GM04504 (cell line): ENCODE measurements around the gene PANK4.

Experiments
- DNase-seq: peaks from one replicate; pipeline ENCODE4 v3.0.0-alpha.2; 2012; ENCODE audit warnings: low read depth

Gene PANK4

GRCh38 chr1:2475571-2475970, 50.8 kb downstream of the PANK4 start:
- DNase-seq: no peak

GRCh38 chr1:2474933-2475371, 51.4 kb downstream of the PANK4 start:
- DNase-seq: no peak

- no peak for DNase-seq
Measured at GRCh38 chr1:2474104-2474844, 52.1 kb downstream of the PANK4 start.

- no peak for DNase-seq
Measured at GRCh38 chr1:2473198-2473597, 53.2 kb downstream of the PANK4 start.

- no peak for DNase-seq
Measured at GRCh38 chr1:2472561-2473177, 53.7 kb downstream of the PANK4 start.

- no peak for DNase-seq
Measured at GRCh38 chr1:2472109-2472508, 54.3 kb downstream of the PANK4 start.

- no peak for DNase-seq
Measured at GRCh38 chr1:2471587-2472001, 54.8 kb downstream of the PANK4 start.

GRCh38 chr1:2471159-2471471, 55.3 kb downstream of the PANK4 start:
- DNase-seq: no peak

- no peak for DNase-seq
Measured at GRCh38 chr1:2470290-2471158, 55.9 kb downstream of the PANK4 start.

GRCh38 chr1:2469103-2469940, 57.1 kb downstream of the PANK4 start:
- DNase-seq: no peak

- no peak for DNase-seq
Measured at GRCh38 chr1:2468540-2468939, 57.9 kb downstream of the PANK4 start.

- DNase-seq: no peak
Measured at GRCh38 chr1:2468041-2468472, 58.3 kb downstream of the PANK4 start.

GRCh38 chr1:2466958-2467554, 59.3 kb downstream of the PANK4 start:
- DNase-seq: no peak

- DNase-seq: no peak
Measured at GRCh38 chr1:2466270-2466665, 60.1 kb downstream of the PANK4 start.

- DNase-seq: no peak
Measured at GRCh38 chr1:2465371-2466269, 60.8 kb downstream of the PANK4 start.

- no peak for DNase-seq
Measured at GRCh38 chr1:2463396-2463795, 63.0 kb downstream of the PANK4 start.

GRCh38 chr1:2462819-2463218, 63.6 kb downstream of the PANK4 start:
- DNase-seq: no peak

GRCh38 chr1:2460996-2461751, 65.2 kb downstream of the PANK4 start:
- DNase-seq: no peak

GRCh38 chr1:2460203-2460602, 66.2 kb downstream of the PANK4 start:
- no peak for DNase-seq

- DNase-seq: no peak
Measured at GRCh38 chr1:2459757-2460156, 66.6 kb downstream of the PANK4 start.
